Ramos (cell line): ENCODE data around the gene CRABP1.
"Not testable (repeated sequence)": the region's sequence is repeated elsewhere in the genome, so short reads cannot be mapped to it uniquely, and the experiment has no call there.

Source experiments
- in situ Hi-C: fragments of 300-500 bp; cut with MboI; formaldehyde crosslinking; loops from one replicate; pipeline ENCODE4 v1.14.3; 2022; ENCODE audit warnings: low sequenced_read_pairs; ENCODE audit not compliant: unreplicated experiment

Gene CRABP1

DNA sequence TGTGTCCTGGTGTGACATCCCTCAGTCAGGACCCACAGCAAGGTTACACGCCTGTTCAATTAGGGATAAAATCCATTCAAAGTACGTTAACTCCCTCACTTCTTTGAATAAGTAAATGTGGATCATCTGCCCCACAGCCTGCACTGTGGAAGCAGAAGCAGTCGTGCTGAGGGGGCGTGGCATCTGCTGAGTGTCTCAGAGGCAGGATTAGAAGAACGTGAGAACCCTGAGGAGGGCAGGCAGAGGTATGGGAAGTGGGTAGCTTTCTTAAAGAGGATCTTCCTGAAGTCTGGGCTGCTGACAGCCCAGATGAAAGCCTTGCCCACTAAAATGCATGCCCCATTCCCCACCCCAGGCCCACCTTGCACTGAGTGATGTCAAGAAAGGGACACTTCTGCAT lies 28.5 kb downstream of the CRABP1 start:
- in situ Hi-C loops: no loop called here

DNA sequence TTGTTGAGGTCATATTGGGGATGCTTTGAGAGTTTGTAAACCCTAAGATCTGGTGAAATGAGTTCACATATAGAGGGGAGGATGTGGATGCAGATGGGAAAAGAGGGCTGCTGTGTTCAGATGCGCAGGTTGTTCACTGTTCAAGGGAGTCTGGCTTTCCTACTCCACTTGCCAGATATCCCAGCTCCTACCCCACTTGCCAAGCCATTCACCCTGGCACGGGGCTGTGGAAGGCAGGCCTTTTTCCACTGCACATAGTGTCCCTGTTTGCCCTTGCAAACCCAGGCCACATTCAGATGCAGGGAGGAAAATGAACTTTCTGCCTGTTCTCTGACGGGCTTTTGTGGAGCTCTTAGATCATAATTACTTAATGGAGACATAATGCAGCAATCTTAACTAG lies 29.0 kb downstream of the CRABP1 start:
- in situ Hi-C loops: no loop called here

- in situ Hi-C loops: no loop called here
Observed at GRCh38 chr15:78370013-78370412, 29.9 kb downstream of the CRABP1 start.

- in situ Hi-C loops: no loop called here
Observed at GRCh38 chr15:78372880-78373279, 32.7 kb downstream of the CRABP1 start.

- in situ Hi-C loops: no loop called here
Observed at GRCh38 chr15:78374436-78375393, 34.6 kb downstream of the CRABP1 start.

- in situ Hi-C loops: not testable (repeated sequence)
Observed at GRCh38 chr15:78380143-78380542, 40.0 kb downstream of the CRABP1 start.

DNA sequence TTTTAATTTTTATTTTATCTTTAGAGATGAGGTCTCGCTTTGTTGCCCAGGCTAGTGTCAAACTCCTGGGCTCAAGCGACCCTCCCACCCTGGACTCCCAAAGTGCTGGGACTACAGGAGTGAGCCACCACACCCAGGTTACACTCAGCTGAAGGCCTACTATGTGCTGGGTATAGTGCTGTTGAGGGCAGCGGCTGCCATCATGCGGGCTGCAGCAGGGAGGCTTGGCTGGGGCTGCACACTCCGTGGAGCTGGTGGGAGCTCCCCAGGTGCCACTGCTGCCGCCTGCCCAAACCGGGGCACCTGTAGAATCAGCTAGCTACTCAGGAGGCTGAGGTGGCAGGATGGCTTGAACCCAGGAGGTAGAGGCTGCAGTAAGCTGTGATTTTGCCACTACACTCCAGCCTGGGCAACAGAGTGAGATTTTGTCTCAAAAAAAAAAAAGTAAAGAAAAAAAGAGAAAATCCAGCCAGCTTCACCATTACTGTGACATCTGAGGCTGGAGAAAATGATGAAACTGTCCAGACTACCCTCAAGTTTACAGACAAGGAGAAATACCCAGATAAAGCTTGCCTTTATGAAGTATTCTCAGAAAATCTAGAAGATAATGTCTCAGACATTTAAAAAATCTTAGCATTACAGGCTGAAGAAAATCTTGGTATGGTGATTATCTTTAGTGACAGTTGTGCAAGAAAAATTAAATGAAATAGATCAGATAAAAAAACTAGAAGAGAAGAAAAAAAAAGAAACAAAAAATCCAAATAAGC lies 42.1 kb downstream of the CRABP1 start:
- in situ Hi-C loops: no loop called here

DNA sequence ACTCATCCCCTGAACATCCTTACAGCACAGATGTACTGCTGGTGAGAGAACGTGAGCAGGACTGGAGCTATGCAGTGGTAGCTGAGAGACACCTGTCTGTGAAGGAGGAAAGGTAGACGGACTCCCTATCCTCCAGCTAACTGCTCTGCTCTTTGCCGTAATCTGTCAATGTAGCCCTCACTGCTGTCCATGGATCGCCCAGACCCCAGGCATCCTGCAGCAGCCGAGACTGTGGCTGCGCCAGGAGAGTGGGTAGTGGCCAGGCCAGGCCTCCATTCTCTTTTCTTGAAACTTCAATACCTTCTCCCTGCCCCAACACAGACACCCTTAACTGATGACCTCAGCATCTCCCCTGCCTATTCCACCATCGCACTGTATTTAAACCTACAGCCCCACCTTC lies 44.5 kb downstream of the CRABP1 start:
- in situ Hi-C loops: no loop called here

DNA sequence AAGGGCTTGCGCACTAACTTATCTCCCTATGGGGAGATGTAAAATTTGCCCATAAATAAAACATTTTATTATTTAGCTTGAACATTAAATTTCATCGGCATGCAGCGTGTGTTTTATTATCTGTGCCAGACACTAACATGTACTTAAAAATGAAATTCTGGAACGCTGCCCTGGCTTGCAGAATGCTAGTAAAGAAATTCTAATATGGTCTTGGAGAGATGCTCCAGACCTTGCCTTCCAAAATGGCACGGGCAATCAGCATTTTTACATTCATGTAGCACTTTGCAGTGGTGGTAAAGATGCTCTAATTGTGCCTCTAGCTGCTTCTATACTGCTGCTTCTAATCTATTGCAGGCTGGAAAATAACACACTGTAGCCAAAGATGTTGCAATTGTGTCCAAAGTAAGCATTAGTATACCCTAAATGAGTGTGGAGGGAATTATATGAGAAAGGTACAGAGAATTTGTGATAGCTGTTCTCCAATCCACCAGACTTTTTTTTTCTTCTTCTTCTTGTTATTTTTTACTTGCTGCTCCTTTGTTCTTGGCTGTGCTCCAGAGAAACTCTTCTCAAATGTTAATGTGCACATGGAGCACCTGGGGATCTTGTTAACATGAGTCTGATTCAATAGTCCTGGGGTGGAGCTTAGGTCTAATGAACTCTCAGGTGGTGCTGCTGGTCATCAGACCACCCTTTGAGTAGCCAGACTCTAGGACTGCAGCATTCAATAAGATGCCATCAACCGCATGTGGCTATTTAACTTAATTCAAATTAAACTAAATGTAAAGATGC lies 47.3 kb downstream of the CRABP1 start:
- in situ Hi-C loops: no loop called here

GRCh38 chr15:78388865-78389264 lies 48.7 kb downstream of the CRABP1 start:
- in situ Hi-C loops: no loop called here

GRCh38 chr15:78389322-78389721 lies 49.2 kb downstream of the CRABP1 start:
- in situ Hi-C loops: no loop called here

DNA sequence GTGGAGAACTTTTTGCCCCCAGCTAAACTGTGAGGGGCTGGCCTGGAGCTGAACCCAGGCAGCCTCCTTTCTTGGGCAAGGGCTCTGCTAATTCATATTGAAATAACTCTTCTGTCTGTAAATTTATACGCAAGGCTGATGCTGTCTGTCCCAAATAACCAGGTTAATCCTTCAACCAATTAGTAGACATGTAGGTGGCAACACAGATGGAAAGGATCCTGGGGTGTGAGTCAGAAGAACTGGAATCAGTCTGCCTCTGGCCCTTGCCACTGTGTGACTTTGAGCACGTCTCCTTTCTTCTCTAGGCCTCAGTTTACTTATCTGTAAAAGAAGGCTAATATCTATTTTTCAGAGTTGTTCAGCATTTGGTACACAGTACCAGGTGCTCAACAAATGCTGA lies 49.6 kb downstream of the CRABP1 start:
- in situ Hi-C loops: no loop called here

DNA sequence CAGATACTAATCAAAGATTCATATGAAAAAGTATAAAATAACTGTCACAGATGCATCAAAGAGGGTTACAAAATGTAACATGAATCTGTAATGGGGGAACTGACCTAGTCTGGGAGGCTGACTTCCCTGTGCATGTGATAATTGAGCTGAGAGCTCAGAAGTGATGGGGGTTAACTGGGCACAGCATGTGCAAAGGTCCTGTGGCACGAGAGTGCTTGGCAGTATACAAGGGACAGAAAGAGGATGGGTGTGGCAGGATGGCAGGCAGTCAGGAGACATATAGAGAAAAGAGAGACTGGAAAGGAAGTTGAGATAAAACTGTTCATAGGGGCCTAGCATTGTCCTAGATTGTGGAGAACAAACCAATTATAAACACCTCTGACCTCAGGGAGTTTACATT lies 50.1 kb downstream of the CRABP1 start:
- in situ Hi-C loops: no loop called here

DNA sequence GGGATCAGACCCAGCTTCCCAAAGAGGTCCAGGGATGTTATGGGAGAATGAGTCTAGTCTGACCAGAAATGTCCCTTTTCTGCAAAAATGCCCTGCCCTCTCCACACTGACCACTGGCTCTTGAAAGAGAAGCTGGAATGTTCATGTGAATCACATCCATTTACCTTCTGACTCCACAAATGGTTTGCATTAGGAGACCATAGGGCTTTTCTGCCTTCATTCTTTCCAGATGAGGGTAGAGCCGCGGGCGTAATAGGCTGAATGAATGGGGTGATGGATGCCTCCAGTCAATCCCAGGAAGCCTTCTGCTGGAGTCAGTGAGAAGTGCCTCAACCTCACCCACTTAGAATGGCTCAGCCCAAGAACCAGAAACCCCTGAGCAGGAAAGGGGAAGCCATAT lies 50.7 kb downstream of the CRABP1 start:
- in situ Hi-C loops: no loop called here

DNA sequence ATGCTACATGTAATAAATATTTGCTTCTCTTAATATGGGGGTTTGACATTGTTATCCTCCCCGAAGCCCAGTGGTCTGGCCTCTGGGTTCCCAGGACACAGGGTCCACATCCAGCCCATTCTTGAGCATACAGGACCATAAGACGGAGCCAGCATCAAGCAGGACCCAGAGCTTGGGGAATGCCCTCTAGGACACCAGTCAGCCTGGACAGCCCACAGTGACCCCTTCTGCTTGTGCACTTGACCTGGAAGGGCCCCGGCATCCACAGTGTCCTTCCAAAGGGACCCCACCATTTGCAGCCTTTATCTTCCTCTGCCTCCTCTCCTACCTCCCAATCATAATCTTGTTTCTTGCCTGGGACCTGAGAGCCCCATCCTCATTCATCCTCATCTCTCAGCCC lies 51.6 kb downstream of the CRABP1 start:
- in situ Hi-C loops: no loop called here

DNA sequence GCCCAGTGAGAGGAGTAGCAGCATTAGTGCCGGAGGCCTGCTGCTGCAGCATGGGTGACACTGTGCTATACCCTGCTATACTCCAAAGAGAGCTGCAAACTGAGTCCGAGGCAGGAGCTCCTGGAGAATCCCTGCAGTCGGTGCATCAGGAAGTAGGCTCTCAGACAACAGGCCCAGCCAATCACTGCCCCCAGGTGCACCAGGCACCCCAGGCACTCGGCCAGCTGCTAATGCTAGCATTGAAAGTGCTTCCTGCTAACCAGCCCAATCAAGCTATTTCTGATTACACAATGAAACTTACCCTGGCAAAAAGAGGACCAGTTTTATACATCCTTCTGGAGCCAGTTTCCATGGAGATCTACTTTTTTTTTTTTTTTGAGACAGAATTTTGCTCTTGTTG lies 52.3 kb downstream of the CRABP1 start:
- in situ Hi-C loops: no loop called here

GRCh38 chr15:78393137-78393536 lies 53.0 kb downstream of the CRABP1 start:
- in situ Hi-C loops: no loop called here

DNA sequence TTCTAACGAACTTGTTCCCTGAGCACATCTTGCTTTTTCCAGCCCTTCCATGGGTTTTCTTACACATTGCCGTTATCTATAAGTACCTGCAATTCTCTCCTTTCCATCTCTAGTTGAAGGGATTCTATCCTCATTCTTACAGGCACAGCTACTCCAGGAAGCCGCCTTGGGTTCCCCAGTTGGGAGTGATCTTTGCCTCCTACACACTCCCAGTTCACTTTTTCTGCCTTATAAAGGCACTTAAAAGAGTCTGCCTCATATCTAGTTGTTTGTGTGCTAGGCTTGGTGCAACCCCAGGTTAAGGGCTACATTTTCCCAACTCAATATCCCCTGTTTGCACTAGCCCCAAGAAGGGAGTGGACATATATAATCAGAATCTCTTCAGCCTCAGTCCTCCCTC lies 53.9 kb downstream of the CRABP1 start:
- in situ Hi-C loops: no loop called here

GRCh38 chr15:78394981-78395616 lies 54.9 kb downstream of the CRABP1 start:
- in situ Hi-C loops: no loop called here

DNA sequence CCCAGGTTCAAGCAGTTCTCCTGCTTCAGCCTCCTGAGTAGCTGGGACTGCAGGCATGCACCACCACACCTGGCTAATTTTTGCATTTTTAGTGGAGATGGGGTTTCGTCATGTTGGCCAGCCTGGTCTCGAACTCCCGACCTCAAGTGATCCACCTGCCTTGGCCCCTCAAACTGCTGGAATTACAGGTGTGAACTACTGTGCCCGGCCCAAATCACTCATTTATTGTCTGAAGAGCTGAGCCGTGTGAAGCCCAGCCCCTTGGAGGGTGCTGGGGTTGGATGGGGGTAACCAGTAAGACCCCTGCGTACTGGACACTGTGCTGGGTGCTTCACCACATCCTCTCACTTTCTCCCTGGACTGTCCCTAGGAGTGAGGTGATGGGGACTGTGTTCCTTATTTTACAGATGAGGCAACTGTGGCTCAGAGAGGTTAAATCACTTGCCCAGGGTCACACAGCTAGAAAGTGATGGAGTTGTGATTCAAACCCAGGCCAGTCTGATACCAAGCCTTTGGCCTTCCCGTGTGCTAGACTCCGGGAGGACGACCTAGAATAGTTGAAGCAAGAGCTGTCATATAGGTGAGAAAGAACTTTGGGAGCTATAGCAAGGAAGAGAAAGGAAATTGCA lies 56.1 kb downstream of the CRABP1 start:
- in situ Hi-C loops: no loop called here
